ENCODE results near the gene CTIF. TPM values are rescaled to one million over a fixed set of nuclear protein-coding genes. Genes with fewer than 3 reads are reported as not detected.

CTIF gene
- total RNA-seq = 19.4 and 22.5 TPM in 2 replicates

GRCh38 chr18:48538531-48539405 lies at the start of gene CTIF:
Gene CTIF, plus strand, starts transcription at chr18:48539031. Its CDS starts 80,535 bp downstream, at chr18:48619566.

Small RNA genes within 50 kb of the gene (small RNA-seq; reads per million reads assigned to genes)
- gene MIR4743 = not detected

Other genes with a start within 250 kb of the CTIF start
- under 0.01 TPM in 1 of 2 replicates, not detected in the other for gene ZBTB7C, start 129.6 kb upstream of the CTIF start, total RNA-seq

All from thoracic aorta endothelial cell (primary cell).